NT2/D1 (cell line): Measurements from ENCODE around the gene ANKRD13A.

Experiments used
- DNase-seq: peaks from one replicate; pipeline ENCODE4 v3.0.0-alpha.2; 2011; ENCODE audit warnings: low read depth, low spot score
- H3K27me3 ChIP-seq: 2 replicates; pipeline ENCODE4 v1.6.0; 2011; ENCODE audit warnings: mild to moderate bottlenecking; ENCODE audit not compliant: insufficient read length, insufficient read depth
- H3K36me3 ChIP-seq: 2 replicates; pipeline ENCODE4 v1.6.1; 2011; ENCODE audit warnings: mild to moderate bottlenecking, low read length, mixed read lengths; ENCODE audit not compliant: insufficient read depth, insufficient read length
- H3K4me1 ChIP-seq: 2 replicates; pipeline ENCODE4 v1.5.1; 2011; ENCODE audit not compliant: insufficient read depth, insufficient read length
- H3K4me3 ChIP-seq: 2 replicates; pipeline ENCODE4 v1.5.1; 2011; ENCODE audit warnings: low read depth; ENCODE audit not compliant: insufficient read length
- H3K9ac ChIP-seq: 2 replicates; pipeline ENCODE4 v1.6.0; 2011; ENCODE audit warnings: low read depth; ENCODE audit not compliant: insufficient read length
- H3K9me3 ChIP-seq: 2 replicates; pipeline ENCODE4 v1.5.1; 2011; ENCODE audit warnings: mild to moderate bottlenecking, low read length; ENCODE audit not compliant: insufficient read depth
- SUZ12 ChIP-seq: IDR thresholded peaks from 2 replicates; pipeline ENCODE4 v1.6.1; 2011; ENCODE audit not compliant: insufficient read length, insufficient read depth; ENCODE audit errors: extremely low read depth
- YY1 ChIP-seq: IDR thresholded peaks from 2 replicates; pipeline ENCODE4 v1.6.1; 2011; ENCODE audit not compliant: insufficient read length, insufficient read depth
- ZNF274 ChIP-seq: IDR thresholded peaks from 2 replicates; pipeline ENCODE4 v1.6.1; 2011; ENCODE audit warnings: mild to moderate bottlenecking, low read depth, low read length

ANKRD13A gene

DNA sequence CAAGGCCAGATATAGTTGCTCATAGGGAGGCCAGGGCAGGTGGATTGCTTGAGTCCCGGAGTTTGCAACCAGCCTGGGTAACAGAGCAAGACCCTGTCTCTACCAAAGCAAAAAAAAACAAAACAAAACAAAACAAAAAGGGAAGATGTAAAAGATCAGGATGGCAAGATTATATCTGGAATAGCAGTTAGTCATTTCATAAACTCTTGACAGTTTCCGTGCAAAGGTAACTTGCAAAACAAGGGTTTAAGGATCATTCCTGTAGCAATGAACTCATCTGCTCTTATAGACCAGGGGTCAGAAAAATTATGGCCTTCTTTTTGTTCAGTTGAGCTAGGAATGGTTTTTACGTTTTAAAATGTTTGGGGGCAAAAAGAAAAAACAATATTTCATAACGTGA is 32.7 kb upstream of the ANKRD13A start:
- Histone ChIP-seq H3K4me3 (no peak overlapping the region), H3K27me3 (no peaks in the 10 kb centered on the region), H3K4me1 (peaks cover 2% of the 10 kb centered on the region), H3K9me3 (no peaks in the 10 kb centered on the region), H3K36me3 (peaks cover 58% of the 10 kb centered on the region), H3K9ac (no peak overlapping the region)
- TF ChIP-seq SUZ12 (no peak), YY1 (no peak), ZNF274 (no peak)
- DNase-seq: no peak

DNA sequence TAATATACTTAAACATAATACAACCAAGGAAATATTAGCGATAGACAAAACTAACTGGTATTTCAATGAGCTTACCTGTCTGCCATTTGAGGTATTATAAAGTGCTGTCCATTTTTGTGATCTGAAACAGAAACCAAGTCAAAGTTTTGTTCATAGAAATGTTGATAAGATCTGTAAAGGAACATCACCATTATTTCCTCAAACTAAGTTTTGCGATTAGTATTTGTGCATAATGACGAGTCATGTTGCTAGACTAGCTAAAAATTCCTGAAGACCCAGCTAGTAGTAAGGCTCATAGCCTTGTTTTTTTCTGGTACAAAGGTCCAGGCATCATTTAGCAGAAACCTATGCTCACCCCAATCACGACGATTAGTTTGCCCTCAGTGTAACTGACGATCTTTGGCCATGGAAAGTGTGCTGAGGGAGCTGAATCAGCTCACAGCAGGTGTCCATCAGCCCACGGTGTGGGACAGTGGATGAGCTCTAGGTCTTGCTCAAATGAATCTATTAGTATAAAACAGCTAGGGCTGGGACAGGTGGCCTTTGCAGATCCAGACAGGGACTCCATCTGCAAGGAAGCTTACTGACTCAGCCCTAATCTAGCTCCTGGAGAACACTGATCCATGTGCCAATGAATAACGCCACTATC is 31.7 kb upstream of the ANKRD13A start:
- no peaks in the 10 kb centered on the region for H3K9me3 ChIP-seq
- no peak for TF ChIP-seq SUZ12
- no peak for TF ChIP-seq YY1
- TF ChIP-seq ZNF274: no peak
- H3K4me3 ChIP-seq: no peak overlapping the region
- no peak for DNase-seq
- no peaks in the 10 kb centered on the region for H3K4me1 ChIP-seq
- H3K9ac ChIP-seq: no peak overlapping the region
- no peaks in the 10 kb centered on the region for H3K27me3 ChIP-seq
- peaks cover 54% of the 10 kb centered on the region for H3K36me3 ChIP-seq

DNA sequence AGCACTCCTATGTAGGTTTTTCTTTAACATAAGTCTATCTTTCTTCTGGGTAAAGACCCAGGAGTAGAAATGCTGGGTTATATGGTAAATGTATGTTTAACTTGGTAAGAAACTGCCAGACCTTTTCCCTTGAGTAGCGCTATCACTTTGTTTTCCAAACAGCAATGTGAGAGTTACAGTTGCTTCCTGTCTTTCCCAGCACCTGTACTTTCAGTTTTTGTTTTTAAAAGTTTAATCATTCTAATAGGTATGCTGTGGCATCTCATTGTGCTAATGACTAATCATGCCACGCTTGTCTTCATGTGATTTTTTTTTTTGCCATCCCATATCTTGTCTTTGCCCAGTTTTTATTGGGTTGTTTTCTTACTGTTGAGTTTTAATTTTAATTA is 31.2 kb upstream of the ANKRD13A start:
- Histone ChIP-seq H3K36me3 (peaks cover 56% of the 10 kb centered on the region), H3K9ac (no peak overlapping the region), H3K4me3 (no peak overlapping the region)

DNA sequence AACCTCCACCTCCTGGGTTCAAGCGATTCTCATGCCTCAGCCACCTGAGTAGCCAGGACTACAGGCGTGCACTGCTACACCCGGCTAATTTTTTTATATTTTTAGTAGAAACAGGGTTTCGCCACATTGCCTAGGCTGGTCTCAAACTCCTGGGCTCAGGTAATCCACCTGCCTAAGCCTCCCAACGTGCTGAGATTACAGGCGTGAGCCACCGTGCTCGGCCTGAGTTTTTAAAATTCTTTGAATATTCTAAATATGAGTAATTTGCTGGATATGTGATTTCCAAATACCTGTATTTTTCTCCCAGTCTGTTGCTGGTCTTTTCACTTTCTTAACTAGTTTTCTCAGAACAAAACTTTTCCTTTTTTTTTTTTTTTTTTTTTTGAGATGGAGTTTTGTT is 30.4 kb upstream of the ANKRD13A start:
- TF ChIP-seq SUZ12: no peak
- no peak for TF ChIP-seq YY1
- TF ChIP-seq ZNF274: no peak
- no peak overlapping the region for H3K4me3 ChIP-seq
- no peaks in the 10 kb centered on the region for H3K9me3 ChIP-seq
- peaks cover 51% of the 10 kb centered on the region for H3K36me3 ChIP-seq
- no peak overlapping the region for H3K9ac ChIP-seq
- no peaks in the 10 kb centered on the region for H3K27me3 ChIP-seq
- no peaks in the 10 kb centered on the region for H3K4me1 ChIP-seq
- no peak for DNase-seq

More for the DNA sequence above, 31.2 kb upstream of the ANKRD13A start:
- Histone ChIP-seq H3K27me3 (no peaks in the 10 kb centered on the region), H3K9me3 (no peaks in the 10 kb centered on the region), H3K4me1 (no peaks in the 10 kb centered on the region)
- no peak for DNase-seq
- no peak for TF ChIP-seq YY1
- no peak for TF ChIP-seq SUZ12
- TF ChIP-seq ZNF274: no peak

DNA sequence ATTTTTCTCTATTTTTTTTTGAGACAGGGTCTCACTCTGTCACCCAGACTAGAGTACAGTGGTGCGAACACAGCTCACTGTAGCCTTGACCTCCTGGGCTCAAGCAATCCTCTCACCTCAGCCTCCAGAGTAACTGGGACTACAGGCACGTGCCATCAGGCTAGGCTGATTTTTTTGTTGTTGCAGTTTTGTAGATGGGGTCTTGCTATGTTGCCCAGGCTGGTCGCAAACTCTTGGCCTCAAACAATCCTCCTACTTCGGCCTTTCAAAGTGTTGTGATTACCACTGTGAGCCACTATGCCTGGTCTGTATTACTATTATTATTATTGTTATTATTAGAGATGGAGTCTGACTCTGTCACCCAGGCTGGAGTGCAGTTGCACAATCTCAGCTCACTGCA is 26.4 kb upstream of the ANKRD13A start:
- no peak for TF ChIP-seq ZNF274
- TF ChIP-seq SUZ12: no peak
- no peak for TF ChIP-seq YY1
- H3K9me3 ChIP-seq: no peaks in the 10 kb centered on the region
- no peak overlapping the region for H3K4me3 ChIP-seq
- DNase-seq: no peak
- no peaks in the 10 kb centered on the region for H3K4me1 ChIP-seq
- no peak overlapping the region for H3K9ac ChIP-seq
- peaks cover 41% of the 10 kb centered on the region for H3K36me3 ChIP-seq
- no peaks in the 10 kb centered on the region for H3K27me3 ChIP-seq

DNA sequence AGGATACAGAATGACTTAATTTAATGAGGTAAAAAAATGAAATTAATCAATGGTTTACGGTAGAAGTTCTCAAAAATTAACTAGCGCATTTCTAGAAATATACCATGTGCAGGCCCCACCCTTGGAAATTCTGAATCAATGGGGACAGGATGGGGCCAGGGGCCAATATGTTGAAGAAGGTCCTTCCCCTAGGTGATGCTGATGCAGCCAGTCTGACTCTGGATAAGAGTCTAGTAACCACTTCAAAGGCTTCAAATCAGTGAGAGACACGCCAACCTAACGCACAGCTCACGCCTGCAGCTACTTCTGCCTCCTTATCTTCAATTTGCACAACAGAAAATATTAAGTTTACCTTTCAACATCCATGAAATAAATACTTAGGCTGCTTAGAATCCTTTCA is 17.9 kb upstream of the ANKRD13A start:
- no peaks in the 10 kb centered on the region for H3K9me3 ChIP-seq
- peaks cover 69% of the 10 kb centered on the region for H3K36me3 ChIP-seq
- H3K4me3 ChIP-seq: no peak overlapping the region
- H3K27me3 ChIP-seq: no peaks in the 10 kb centered on the region
- H3K4me1 ChIP-seq: no peaks in the 10 kb centered on the region
- no peak for DNase-seq
- H3K9ac ChIP-seq: no peak overlapping the region
- TF ChIP-seq SUZ12: no peak
- TF ChIP-seq ZNF274: no peak
- no peak for TF ChIP-seq YY1

DNA sequence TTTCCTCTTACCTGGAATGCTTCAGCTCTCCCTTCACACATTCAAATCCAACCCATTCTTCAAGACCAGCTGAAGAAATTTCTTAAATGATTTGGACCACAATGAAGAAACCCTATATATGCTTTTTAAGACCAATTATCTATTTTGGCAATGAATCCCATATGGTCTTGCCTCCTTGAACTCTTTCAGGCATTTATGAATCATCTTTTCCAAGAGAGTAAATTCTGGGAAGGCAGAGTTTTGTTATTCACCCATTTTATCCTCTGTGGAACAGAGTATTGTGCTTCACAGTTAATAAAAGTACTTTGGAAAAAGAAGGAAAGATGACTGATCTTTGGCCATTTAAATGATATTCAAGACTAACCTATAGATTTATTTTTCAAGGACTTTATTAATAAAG is 17.0 kb upstream of the ANKRD13A start:
- no peaks in the 10 kb centered on the region for H3K27me3 ChIP-seq
- no peak for TF ChIP-seq YY1
- TF ChIP-seq ZNF274: no peak
- TF ChIP-seq SUZ12: no peak
- no peak overlapping the region for H3K4me3 ChIP-seq
- no peak overlapping the region for H3K9ac ChIP-seq
- no peaks in the 10 kb centered on the region for H3K9me3 ChIP-seq
- peaks cover 65% of the 10 kb centered on the region for H3K36me3 ChIP-seq
- no peaks in the 10 kb centered on the region for H3K4me1 ChIP-seq
- no peak for DNase-seq
